GM23338 (cell line): ENCODE measurements around the gene PYY. TPM values are rescaled to one million over a fixed set of nuclear protein-coding genes. Genes with fewer than 3 reads are reported as not detected.

Experiments used
- ATAC-seq: fragments of 200-7000 bp; cut with Tn5 transposase; 3 replicates; pipeline ENCODE4 v1.9.1; 2020
- DNase-seq: peaks from one replicate; pipeline ENCODE4 v3.0.0-alpha.2; 2015; ENCODE audit warnings: low spot score
- H2AFZ ChIP-seq: fragments of 200-600 bp; sonication (generic); 2 replicates; pipeline ENCODE4 v1.8.0; 2016; ENCODE audit warnings: antibody characterized with exemption, mild to moderate bottlenecking, moderate library complexity
- H3F3A ChIP-seq: fragments of 200-600 bp; sonication (generic); replicated peaks from 2 replicates; pipeline ENCODE4 v1.8.0; 2017; ENCODE audit warnings: antibody characterized with exemption, mixed run types, low read depth
- H3K27ac ChIP-seq: fragments of 200-600 bp; sonication (generic); 2 replicates; pipeline ENCODE4 v1.6.1; 2016; ENCODE audit warnings: low read depth
- H3K27me3 ChIP-seq: fragments of 200-600 bp; sonication (generic); 2 replicates; pipeline ENCODE4 v1.8.0; 2016; ENCODE audit warnings: mild to moderate bottlenecking, mixed run types, moderate library complexity; ENCODE audit not compliant: insufficient read depth
- H3K36me3 ChIP-seq: fragments of 200-600 bp; sonication (generic); 2 replicates; pipeline ENCODE4 v1.8.0; 2016; ENCODE audit warnings: mild to moderate bottlenecking; ENCODE audit not compliant: insufficient read depth
- H3K4me1 ChIP-seq: fragments of 200-600 bp; sonication (generic); 2 replicates; pipeline ENCODE4 v1.8.0; 2016; ENCODE audit warnings: mild to moderate bottlenecking, moderate library complexity; ENCODE audit not compliant: insufficient read depth
- H3K4me2 ChIP-seq: fragments of 200-600 bp; sonication (generic); 2 replicates; pipeline ENCODE4 v1.7.1; 2017; ENCODE audit warnings: mixed run types
- H3K4me3 ChIP-seq: fragments of 200-600 bp; sonication (generic); 2 replicates; pipeline ENCODE4 v1.6.1; 2016; ENCODE audit warnings: mixed run types
- H3K79me2 ChIP-seq: fragments of 200-600 bp; sonication (generic); replicated peaks from 2 replicates; pipeline ENCODE4 v1.8.0; 2017; ENCODE audit warnings: mild to moderate bottlenecking; ENCODE audit not compliant: insufficient read depth
- H3K9me2 ChIP-seq: fragments of 200-600 bp; sonication (generic); 2 replicates; pipeline ENCODE4 v1.8.0; 2017; ENCODE audit not compliant: insufficient read depth
- H4K20me1 ChIP-seq: fragments of 200-600 bp; sonication (generic); replicated peaks from 2 replicates; pipeline ENCODE4 v1.8.0; 2017; ENCODE audit warnings: mild to moderate bottlenecking; ENCODE audit not compliant: insufficient read depth
- H3K27ac Mint-ChIP-seq: 2 replicates; pipeline ENCODE4 v1.8.0; 2020; ENCODE audit warnings: inconsistent platforms, mild to moderate bottlenecking, moderate library complexity, mixed read lengths
- H3K27me3 Mint-ChIP-seq: 3 replicates; pipeline ENCODE4 v1.8.0; 2022; ENCODE audit warnings: low read depth, mild to moderate bottlenecking, moderate library complexity, mixed read lengths, inconsistent platforms; ENCODE audit not compliant: insufficient read depth, poor library complexity
- H3K36me3 Mint-ChIP-seq: 3 replicates; pipeline ENCODE4 v1.8.0; 2021; ENCODE audit warnings: low read depth, mild to moderate bottlenecking, inconsistent platforms, moderate library complexity, mixed read lengths
- H3K4me1 Mint-ChIP-seq: 3 replicates; pipeline ENCODE4 v1.8.0; 2020; ENCODE audit warnings: mild to moderate bottlenecking, inconsistent platforms, mixed read lengths
- H3K4me3 Mint-ChIP-seq: 3 replicates; pipeline ENCODE4 v1.8.0; 2021; ENCODE audit warnings: moderate library complexity, mild to moderate bottlenecking, inconsistent platforms, mixed read lengths
- H3K9me3 Mint-ChIP-seq: 3 replicates; pipeline ENCODE4 v1.8.0; 2020; ENCODE audit warnings: moderate library complexity, mild to moderate bottlenecking, inconsistent platforms, mixed read lengths
- CREB1 ChIP-seq: fragments of 250-450 bp; sonication (Bioruptor Pico); IDR thresholded peaks from 2 replicates; pipeline ENCODE4 v1.5.0; 2020; ENCODE audit warnings: low read depth, mild to moderate bottlenecking, moderate library complexity
- CTCF ChIP-seq, 2 experiments: fragments of 200-600 bp in 1 of 2; sonication (generic) in 1 of 2; conservative IDR thresholded peaks; 2 replicates each; pipeline versions ENCODE4 v1.5.1 to v1.6.1; 2016 to 2017; ENCODE audit warnings: antibody characterized with exemption in 2 of 2, low read depth in 2 of 2, mild to moderate bottlenecking in 2 of 2, moderate library complexity in 1 of 2
- ETS1 ChIP-seq: IDR thresholded peaks from 2 replicates; pipeline ENCODE4 v1.6.1; 2016; ENCODE audit warnings: antibody characterized with exemption
- EZH2 ChIP-seq: fragments of 200-600 bp; sonication (generic); IDR thresholded peaks from one replicate; pipeline ENCODE4 v1.8.0; 2017; ENCODE audit warnings: antibody characterized with exemption, mild to moderate bottlenecking, low read depth; ENCODE audit not compliant: unreplicated experiment
- EZH2phosphoT487 ChIP-seq: fragments of 200-600 bp; sonication (generic); IDR thresholded peaks from one replicate; pipeline ENCODE4 v1.8.1; 2018; ENCODE audit warnings: antibody characterized with exemption; ENCODE audit not compliant: unreplicated experiment
- JUNB ChIP-seq: IDR thresholded peaks from one replicate; pipeline ENCODE4 v1.6.1; 2016; ENCODE audit warnings: antibody characterized with exemption; ENCODE audit not compliant: unreplicated experiment
- NANOG ChIP-seq: IDR thresholded peaks from 2 replicates; pipeline ENCODE4 v1.6.1; 2016; ENCODE audit warnings: antibody characterized with exemption, borderline replicate concordance
- POLR2AphosphoS5 ChIP-seq: IDR thresholded peaks from 2 replicates; pipeline ENCODE4 v1.6.1; 2016; ENCODE audit warnings: antibody characterized with exemption, low read depth
- STAT1 ChIP-seq: IDR thresholded peaks from one replicate; pipeline ENCODE4 v1.6.1; 2016; ENCODE audit warnings: antibody characterized with exemption; ENCODE audit not compliant: unreplicated experiment
- ZNF114 ChIP-seq: fragments of 250-450 bp; sonication (Bioruptor Pico); IDR thresholded peaks from 2 replicates; pipeline ENCODE4 v1.5.0; 2020; ENCODE audit warnings: mild to moderate bottlenecking, moderate library complexity
- ZNF331 ChIP-seq: fragments of 250-450 bp; sonication (Bioruptor Pico); IDR thresholded peaks from 2 replicates; pipeline ENCODE4 v1.5.0; 2020; ENCODE audit warnings: low read depth, mild to moderate bottlenecking, moderate library complexity
- ZNF462 ChIP-seq: fragments of 250-450 bp; sonication (Bioruptor Pico); IDR thresholded peaks from 2 replicates; pipeline ENCODE4 v1.5.0; 2020; ENCODE audit warnings: mild to moderate bottlenecking, moderate library complexity
- polyA plus RNA-seq: library from polyadenylated mRNA; unstranded; fragments of >200 nt; fragmentation: Nextera tagmentation; extraction: Ambion mirVana; gene quantifications from 2 replicates; pipeline ENCODE4 v1.2.1, GENCODE V29; 2016
- total RNA-seq: library from RNA; depleted of rRNA; stranded (reverse); fragments of >200 nt; shearing (Covaris generic); gene quantifications from 2 replicates; pipeline ENCODE4 v1.2.3, GENCODE V29; 2014
- TF ChIP-seq, protein P1 (sequence below): IDR thresholded peaks from one replicate; pipeline ENCODE4 v1.6.1; 2018; ENCODE audit warnings: antibody characterized with exemption; ENCODE audit not compliant: unreplicated experiment

The PYY gene
- total and polyA plus RNA-seq, 2 experiments from 2014 or later: 0.56 to 8.5 TPM

GRCh38 chr17:43984521-43984920 is 30.8 kb upstream of the PYY start:
- TF ChIP-seq STAT1: no peak
- no peak for TF ChIP-seq ZNF462 (CRISPR knock-in tag)
- no peak for TF ChIP-seq CTCF (conservative IDR thresholded peaks at IDR 0.05; ENCODE audit: low read depth in 2 of 2)
- TF ChIP-seq ZNF331 (CRISPR knock-in tag): no peak
- no peak for TF ChIP-seq EZH2
- no peak for TF ChIP-seq EZH2phosphoT487
- TF ChIP-seq, protein P1, sequence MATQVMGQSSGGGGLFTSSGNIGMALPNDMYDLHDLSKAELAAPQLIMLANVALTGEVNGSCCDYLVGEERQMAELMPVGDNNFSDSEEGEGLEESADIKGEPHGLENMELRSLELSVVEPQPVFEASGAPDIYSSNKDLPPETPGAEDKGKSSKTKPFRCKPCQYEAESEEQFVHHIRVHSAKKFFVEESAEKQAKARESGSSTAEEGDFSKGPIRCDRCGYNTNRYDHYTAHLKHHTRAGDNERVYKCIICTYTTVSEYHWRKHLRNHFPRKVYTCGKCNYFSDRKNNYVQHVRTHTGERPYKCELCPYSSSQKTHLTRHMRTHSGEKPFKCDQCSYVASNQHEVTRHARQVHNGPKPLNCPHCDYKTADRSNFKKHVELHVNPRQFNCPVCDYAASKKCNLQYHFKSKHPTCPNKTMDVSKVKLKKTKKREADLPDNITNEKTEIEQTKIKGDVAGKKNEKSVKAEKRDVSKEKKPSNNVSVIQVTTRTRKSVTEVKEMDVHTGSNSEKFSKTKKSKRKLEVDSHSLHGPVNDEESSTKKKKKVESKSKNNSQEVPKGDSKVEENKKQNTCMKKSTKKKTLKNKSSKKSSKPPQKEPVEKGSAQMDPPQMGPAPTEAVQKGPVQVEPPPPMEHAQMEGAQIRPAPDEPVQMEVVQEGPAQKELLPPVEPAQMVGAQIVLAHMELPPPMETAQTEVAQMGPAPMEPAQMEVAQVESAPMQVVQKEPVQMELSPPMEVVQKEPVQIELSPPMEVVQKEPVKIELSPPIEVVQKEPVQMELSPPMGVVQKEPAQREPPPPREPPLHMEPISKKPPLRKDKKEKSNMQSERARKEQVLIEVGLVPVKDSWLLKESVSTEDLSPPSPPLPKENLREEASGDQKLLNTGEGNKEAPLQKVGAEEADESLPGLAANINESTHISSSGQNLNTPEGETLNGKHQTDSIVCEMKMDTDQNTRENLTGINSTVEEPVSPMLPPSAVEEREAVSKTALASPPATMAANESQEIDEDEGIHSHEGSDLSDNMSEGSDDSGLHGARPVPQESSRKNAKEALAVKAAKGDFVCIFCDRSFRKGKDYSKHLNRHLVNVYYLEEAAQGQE: no peak
- no peak for TF ChIP-seq ETS1
- TF ChIP-seq ZNF114: no peak
- TF ChIP-seq NANOG: no peak
- no peak for TF ChIP-seq CREB1 (CRISPR knock-in tag)
- TF ChIP-seq JUNB: no peak
- no peak for TF ChIP-seq POLR2AphosphoS5
- DNase-seq: peak; percentile 49
- ATAC-seq: peak; percentile 57
- H3K4me1 ChIP-seq: peaks cover 8% of the 10 kb centered on the region; the same call in 1 of the 2 replicates
- H3K79me2 ChIP-seq: no peaks in the 10 kb centered on the region
- H3K4me3 Mint-ChIP-seq: peak overlapping the region; percentile 79
- no peaks in the 10 kb centered on the region for H3K9me3 Mint-ChIP-seq
- peak overlapping the region; percentile 100 for H2AFZ ChIP-seq
- peaks cover 22% of the 10 kb centered on the region for H3K27me3 Mint-ChIP-seq
- 0 out of 2 replicates have a peak, but pooled peaks cover 3% of the 10 kb centered on the region for H3F3A ChIP-seq
- no peak overlapping the region for H3K27ac ChIP-seq
- no peaks in the 10 kb centered on the region for H3K36me3 ChIP-seq
- H3K4me2 ChIP-seq: peak overlapping the region; percentile 90
- H3K4me1 Mint-ChIP-seq: peaks cover 12% of the 10 kb centered on the region; the same call in 2 of the 3 replicates
- H3K36me3 Mint-ChIP-seq: no peaks in the 10 kb centered on the region
- H3K27ac Mint-ChIP-seq: no peak overlapping the region
- H3K9me2 ChIP-seq: no peaks in the 10 kb centered on the region
- peaks cover 37% of the 10 kb centered on the region for H3K27me3 ChIP-seq
- H3K4me3 ChIP-seq: peak overlapping the region; percentile 73
- H4K20me1 ChIP-seq: no peaks in the 10 kb centered on the region
